ENCODE measurements around the gene LMO3. TPM values are rescaled to one million over a fixed set of nuclear protein-coding genes. Genes with fewer than 3 reads are reported as not detected.
"Not testable (repeated sequence)": the region's sequence is repeated elsewhere in the genome, so short reads cannot be mapped to it uniquely, and the experiment has no call there.

The LMO3 gene
- total and polyA plus RNA-seq, 2 donors (not counting 3 experiments of a cell fraction or from before 2014, with no cell fraction given), result not detected

- no peaks in the 10 kb centered on the region for H3K36me3 ChIP-seq (ENCODE audit: control insufficient read depth in 2 of 2, extremely low read depth in 1 of 2, insufficient read depth in 2 of 2, low read length in 2 of 2)
- dilution Hi-C loops (cut with MboI; ENCODE audit: extremely low pct_ligation_motif_present, low sequenced_read_pairs) (no loop called here), intact Hi-C loops (cut with micrococcal nuclease) (no loop called here)
- no peak overlapping the region for H2AFZ ChIP-seq (ENCODE audit: low read depth, low read length)
- no peaks in the 10 kb centered on the region for H4K20me1 ChIP-seq (replicated peaks; ENCODE audit: control insufficient read depth, extremely low read depth, insufficient read depth, low read length)
- POLR2A ChIA-PET, result no interaction called here
- H3K9me1 ChIP-seq (replicated peaks; ENCODE audit: control insufficient read depth, extremely low read depth, insufficient read depth, low read length), result no peaks in the 10 kb centered on the region
- H3K9me3 ChIP-seq (replicated peaks; ENCODE audit: control insufficient read depth, insufficient read depth, low read length), result no peaks in the 10 kb centered on the region
- no TSS peak for BruUV-seq (replicated peaks)
- no peaks in the 10 kb centered on the region for H3K4me1 ChIP-seq (ENCODE audit: control insufficient read depth, extremely low read depth, insufficient read depth, low read length)
- H3K27me3 ChIP-seq (ENCODE audit: control insufficient read depth in 2 of 2, insufficient read depth in 2 of 2, low read length in 2 of 2), result no peaks in the 10 kb centered on the region
- DNase-seq (ENCODE audit: low read depth, low spot score) (no peak), FAIRE-seq (no peak)
- no peaks in the 10 kb centered on the region for H3K79me2 ChIP-seq (ENCODE audit: control insufficient read depth, insufficient read depth, low read length)
- H3K9ac ChIP-seq (replicated peaks; ENCODE audit: extremely low read depth, insufficient read depth, low read length), result no peak overlapping the region
- H3K27ac ChIP-seq (ENCODE audit: insufficient read depth, low read depth, low read length), result no peak overlapping the region
- TF ChIP-seq CTCF (IDR thresholded peaks at IDR 0.05; ENCODE audit: extremely low read depth in 1 of 2, insufficient read depth in 1 of 2, low read depth in 1 of 2, low read length in 2 of 2) (no peak), MYC (IDR thresholded peaks at IDR 0.05; ENCODE audit: low read depth, low read length) (no peak), JUN (IDR thresholded peaks at IDR 0.05; ENCODE audit: borderline replicate concordance, insufficient read depth, insufficient read length, low read depth) (no peak), EZH2 (IDR thresholded peaks at IDR 0.05; ENCODE audit: borderline replicate concordance, low read depth, low read length, severe bottlenecking) (no peak), GATA2 (IDR thresholded peaks at IDR 0.05; ENCODE audit: insufficient read depth, insufficient read length, low read depth, low read length) (no peak)
- TF ChIP-seq, protein P1, sequence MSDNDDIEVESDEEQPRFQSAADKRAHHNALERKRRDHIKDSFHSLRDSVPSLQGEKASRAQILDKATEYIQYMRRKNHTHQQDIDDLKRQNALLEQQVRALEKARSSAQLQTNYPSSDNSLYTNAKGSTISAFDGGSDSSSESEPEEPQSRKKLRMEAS (IDR thresholded peaks at IDR 0.05; ENCODE audit: insufficient read depth, insufficient read length), result no peak
- H3K4me3 ChIP-seq (replicated peaks in 1 of 3; ENCODE audit: insufficient read depth in 1 of 3, low read depth in 1 of 3, low read length in 3 of 3), result no peak overlapping the region
- H3K4me2 ChIP-seq (ENCODE audit: insufficient read depth, low read length), result no peak overlapping the region
- CTCF ChIA-PET, result no interaction called here
Measured at GRCh38 chr12:16542586-16542985, 63.4 kb downstream of the LMO3 start.

DNA sequence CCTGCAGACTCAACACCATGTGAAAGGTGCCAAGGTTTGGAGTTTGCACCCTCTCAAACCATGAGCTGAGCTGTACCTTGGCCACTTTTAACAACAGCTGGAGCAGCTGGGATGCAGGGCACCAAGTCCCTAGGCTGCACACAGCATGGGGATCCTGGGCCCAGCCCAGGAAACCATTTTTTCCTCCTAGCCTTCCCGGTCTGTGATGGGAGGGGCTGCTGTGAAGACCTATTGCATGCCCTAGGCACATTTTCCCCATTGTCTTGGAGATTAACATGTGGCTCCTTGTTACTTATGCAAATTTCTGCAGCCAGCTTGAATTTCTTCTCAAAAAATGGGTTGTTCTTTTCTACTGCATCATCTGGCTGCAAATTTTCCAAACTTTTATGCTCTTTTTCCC is 68.3 kb downstream of the LMO3 start:
- H3K4me2 ChIP-seq (ENCODE audit: insufficient read depth, low read length); intact Hi-C loops (cut with micrococcal nuclease); H3K79me2 ChIP-seq (ENCODE audit: control insufficient read depth, insufficient read depth, low read length); POLR2A ChIA-PET; H3K9ac ChIP-seq (replicated peaks; ENCODE audit: extremely low read depth, insufficient read depth, low read length); H3K27me3 ChIP-seq (ENCODE audit: control insufficient read depth in 2 of 2, insufficient read depth in 2 of 2, low read length in 2 of 2); H3K4me3 ChIP-seq (replicated peaks in 1 of 3; ENCODE audit: insufficient read depth in 1 of 3, low read depth in 1 of 3, low read length in 3 of 3); H2AFZ ChIP-seq (ENCODE audit: low read depth, low read length); CTCF ChIA-PET; dilution Hi-C loops (cut with MboI; ENCODE audit: extremely low pct_ligation_motif_present, low sequenced_read_pairs); DNase-seq (ENCODE audit: low read depth, low spot score); H3K27ac ChIP-seq (ENCODE audit: insufficient read depth, low read depth, low read length); H3K36me3 ChIP-seq (ENCODE audit: control insufficient read depth in 2 of 2, extremely low read depth in 1 of 2, insufficient read depth in 2 of 2, low read length in 2 of 2); H3K4me1 ChIP-seq (ENCODE audit: control insufficient read depth, extremely low read depth, insufficient read depth, low read length); H3K9me1 ChIP-seq (replicated peaks; ENCODE audit: control insufficient read depth, extremely low read depth, insufficient read depth, low read length); H3K9me3 ChIP-seq (replicated peaks; ENCODE audit: control insufficient read depth, insufficient read depth, low read length); BruUV-seq (replicated peaks); FAIRE-seq; H4K20me1 ChIP-seq (replicated peaks; ENCODE audit: control insufficient read depth, extremely low read depth, insufficient read depth, low read length): not testable (repeated sequence)

All from endothelial cell of umbilical vein (primary cell).